Loucy (cell line): ENCODE data around the gene MYO1H.
A peak's percentile ranks its signal among the peaks of the same experiment; 100 is the strongest.

Experiments used
- H2AFZ ChIP-seq: fragments of 200-600 bp; sonication (generic); 2 replicates; pipeline ENCODE4 v1.6.0; 2016; ENCODE audit warnings: antibody characterized with exemption, mild to moderate bottlenecking, low read length, moderate library complexity
- H3F3A ChIP-seq: fragments of 200-600 bp; 2 replicates; pipeline ENCODE4 v1.6.0; 2016; ENCODE audit warnings: antibody characterized with exemption, low read depth, mild to moderate bottlenecking
- H3K27me3 ChIP-seq: fragments of 200-600 bp; sonication (generic); 2 replicates; pipeline ENCODE4 v1.6.1; 2014; ENCODE audit warnings: low read length, mild to moderate bottlenecking; ENCODE audit not compliant: insufficient read depth, poor library complexity, severe bottlenecking
- H3K36me3 ChIP-seq: fragments of 200-600 bp; sonication (generic); 2 replicates; pipeline ENCODE4 v1.6.1; 2016; ENCODE audit warnings: low read length; ENCODE audit not compliant: insufficient read depth
- H3K4me1 ChIP-seq: fragments of 200-600 bp; sonication (generic); 2 replicates; pipeline ENCODE4 v1.5.1; 2014; ENCODE audit warnings: low read length, mild to moderate bottlenecking; ENCODE audit not compliant: insufficient read depth, poor library complexity, severe bottlenecking
- H3K4me2 ChIP-seq: fragments of 200-600 bp; sonication (generic); 2 replicates; pipeline ENCODE4 v1.6.0; 2014; ENCODE audit warnings: antibody characterized with exemption, low read length, low read depth, mild to moderate bottlenecking; ENCODE audit not compliant: poor library complexity, severe bottlenecking
- H3K4me3 ChIP-seq: fragments of 200-600 bp; sonication (generic); 2 replicates; pipeline ENCODE4 v1.5.1; 2014; ENCODE audit warnings: low read length, mild to moderate bottlenecking, mixed read lengths; ENCODE audit not compliant: poor library complexity, severe bottlenecking
- H3K79me2 ChIP-seq: fragments of 200-600 bp; sonication (generic); 2 replicates; pipeline ENCODE4 v1.6.1; 2014; ENCODE audit warnings: low read length; ENCODE audit not compliant: insufficient read depth
- H3K9ac ChIP-seq: fragments of 200-600 bp; sonication (generic); 2 replicates; pipeline ENCODE4 v1.6.0; 2014; ENCODE audit warnings: mild to moderate bottlenecking, low read depth, low read length, moderate library complexity; ENCODE audit not compliant: poor library complexity, severe bottlenecking
- H3K9me2 ChIP-seq: fragments of 200-600 bp; sonication (generic); replicated peaks from 2 replicates; pipeline ENCODE4 v1.6.1; 2016; ENCODE audit warnings: low read depth, low read length, mixed read lengths
- H3K9me3 ChIP-seq: fragments of 200-600 bp; sonication (generic); 2 replicates; pipeline ENCODE4 v1.6.1; 2014; ENCODE audit warnings: mild to moderate bottlenecking, antibody characterized with exemption, low read length, low read depth; ENCODE audit not compliant: insufficient read depth
- H4K20me1 ChIP-seq: fragments of 200-600 bp; sonication (generic); 2 replicates; pipeline ENCODE4 v1.6.0; 2014; ENCODE audit warnings: antibody characterized with exemption, low read length, mild to moderate bottlenecking; ENCODE audit not compliant: insufficient read depth, poor library complexity, severe bottlenecking
- CTCF ChIP-seq: fragments of 200-600 bp; sonication (generic); conservative IDR thresholded peaks from 2 replicates; pipeline ENCODE4 v1.5.1; 2014; ENCODE audit warnings: mild to moderate bottlenecking, antibody characterized with exemption, low read length
- EZH2phosphoT487 ChIP-seq: fragments of 200-600 bp; IDR thresholded peaks from 2 replicates; pipeline ENCODE4 v1.6.1; 2018; ENCODE audit warnings: antibody characterized with exemption, mild to moderate bottlenecking, moderate library complexity, borderline replicate concordance

Gene MYO1H

GRCh38 chr12:109477963-109478315 lies 130.2 kb downstream of the MYO1H start:
- H3K4me2 ChIP-seq = peak overlapping the region; percentile 88
- H3K4me1 ChIP-seq = peaks cover 31% of the 10 kb centered on the region
- H3K27me3 ChIP-seq = no peaks in the 10 kb centered on the region
- peak overlapping the region; percentile 96 for H3K4me3 ChIP-seq
- H3K36me3 ChIP-seq = no peaks in the 10 kb centered on the region
- H3K79me2 ChIP-seq = peaks cover 62% of the 10 kb centered on the region
- H4K20me1 ChIP-seq = peaks cover 15% of the 10 kb centered on the region
- peak overlapping the region; percentile 97 for H2AFZ ChIP-seq
- H3K9me3 ChIP-seq = no peaks in the 10 kb centered on the region
- TF ChIP-seq EZH2phosphoT487 = no peak
- TF ChIP-seq CTCF = no peak
- no peaks in the 10 kb centered on the region; the same call in 1 of the 2 replicates for H3F3A ChIP-seq
- no peaks in the 10 kb centered on the region for H3K9me2 ChIP-seq
- H3K9ac ChIP-seq = peak overlapping the region; percentile 85

GRCh38 chr12:109479761-109480160 lies 132.1 kb downstream of the MYO1H start:
- H3K4me2 ChIP-seq = peak overlapping the region; percentile 88
- H3K9ac ChIP-seq = no peak overlapping the region
- H3K27me3 ChIP-seq = no peaks in the 10 kb centered on the region
- no peak overlapping the region for H2AFZ ChIP-seq
- TF ChIP-seq CTCF = no peak
- no peak for TF ChIP-seq EZH2phosphoT487
- peaks cover 15% of the 10 kb centered on the region for H4K20me1 ChIP-seq
- H3K79me2 ChIP-seq = peaks cover 44% of the 10 kb centered on the region
- H3F3A ChIP-seq = no peaks in the 10 kb centered on the region; the same call in 1 of the 2 replicates
- H3K9me2 ChIP-seq = no peaks in the 10 kb centered on the region
- H3K4me1 ChIP-seq = peaks cover 27% of the 10 kb centered on the region
- no peak overlapping the region for H3K4me3 ChIP-seq
- no peaks in the 10 kb centered on the region for H3K9me3 ChIP-seq
- no peaks in the 10 kb centered on the region for H3K36me3 ChIP-seq

- H3K79me2 ChIP-seq = peaks cover 38% of the 10 kb centered on the region
- no peaks in the 10 kb centered on the region for H3K9me2 ChIP-seq
- no peaks in the 10 kb centered on the region for H3K27me3 ChIP-seq
- H4K20me1 ChIP-seq = peaks cover 14% of the 10 kb centered on the region
- no peak overlapping the region for H2AFZ ChIP-seq
- no peak overlapping the region for H3K4me3 ChIP-seq
- TF ChIP-seq EZH2phosphoT487 = no peak
- TF ChIP-seq CTCF = no peak
- H3F3A ChIP-seq = no peaks in the 10 kb centered on the region; the same call in 1 of the 2 replicates
- H3K9me3 ChIP-seq = no peaks in the 10 kb centered on the region
- no peak overlapping the region for H3K4me2 ChIP-seq
- H3K36me3 ChIP-seq = no peaks in the 10 kb centered on the region; the same call in 1 of the 2 replicates
- no peak overlapping the region for H3K9ac ChIP-seq
- H3K4me1 ChIP-seq = peaks cover 23% of the 10 kb centered on the region
Measured at GRCh38 chr12:109480356-109480755, 132.7 kb downstream of the MYO1H start.
